B cell (primary cell): ENCODE data around the gene DNAH11. TPM values are rescaled to one million over a fixed set of nuclear protein-coding genes. Genes with fewer than 3 reads are reported as not detected.
"Not testable (repeated sequence)": the region's sequence is repeated elsewhere in the genome, so short reads cannot be mapped to it uniquely, and the experiment has no call there.

ENCODE experiments used
- ATAC-seq: fragments of 200-7000 bp; cut with Tn5 transposase; one replicate; pipeline ENCODE4 v1.10.0; 2021; ENCODE audit warnings: low read depth, mild to moderate bottlenecking, moderate number of reproducible peaks, moderate library complexity
- CTCF ChIA-PET: fragments of 350-600 bp; sonication (Branson Sonifier 250); formaldehyde crosslinking; loops from one replicate; lab custom pipeline; 2021; ENCODE audit warnings: antibody characterized with exemption, inconsistent platforms; lab: Charles Lee
- POLR2A ChIA-PET: fragments of 350-600 bp; sonication (Branson Sonifier 250); formaldehyde crosslinking; loops from one replicate; lab custom pipeline; 2021; ENCODE audit warnings: antibody characterized with exemption; lab: Charles Lee
- DNase-seq: peaks from one replicate; pipeline ENCODE4 v3.0.0; 2013
- H2AFZ ChIP-seq: 2 replicates; pipeline ENCODE4 v1.6.1; 2012; ENCODE audit warnings: mild to moderate bottlenecking, low read depth, low read length; ENCODE audit not compliant: insufficient read depth, poor library complexity, severe bottlenecking
- H3K27ac ChIP-seq, 2 donors: 1 replicate in 1 of 2; 2 replicates in 1 of 2; pipeline ENCODE4 v1.5.1; 2012 to 2013; ENCODE audit warnings: low read length in 2 of 2, mild to moderate bottlenecking in 2 of 2, moderate library complexity in 1 of 2
- H3K27me3 ChIP-seq, 4 experiments: fragments of 200-600 bp in 1 of 4; sonication (generic) in 1 of 4; replicated peaks in 1 of 4; 1 replicate in 2 of 4; 2 replicates in 2 of 4; pipeline versions ENCODE4 v1.6.1 to v1.7.0; 2013 to 2016; ENCODE audit warnings: low read length in 3 of 4, mild to moderate bottlenecking in 2 of 4, mixed read lengths in 1 of 4, moderate library complexity in 1 of 4; ENCODE audit not compliant: insufficient read depth in 4 of 4, control insufficient read depth in 3 of 4; ENCODE audit errors: control extremely low read depth in 1 of 4
- H3K36me3 ChIP-seq, 2 experiments: replicated peaks in 1 of 2; 1 replicate in 1 of 2; 2 replicates in 1 of 2; pipeline versions ENCODE4 v1.6.1 to v1.7.1; 2013; ENCODE audit warnings: low read length in 1 of 2; ENCODE audit not compliant: insufficient read depth in 2 of 2, control insufficient read depth in 1 of 2; ENCODE audit errors: control extremely low read depth in 1 of 2, extremely low read depth in 1 of 2
- H3K4me1 ChIP-seq, 2 donors: fragments of 200-600 bp in 1 of 2; sonication (generic) in 1 of 2; 1 replicate in 1 of 2; 2 replicates in 1 of 2; pipeline versions ENCODE4 v1.5.1 to v1.6.1; 2013 to 2017; ENCODE audit warnings: low read length in 2 of 2; ENCODE audit not compliant: control insufficient read depth in 2 of 2, insufficient read depth in 2 of 2
- H3K4me2 ChIP-seq: replicated peaks from 2 replicates; pipeline ENCODE3; 2012; ENCODE audit warnings: mild to moderate bottlenecking, low read depth, low read length; ENCODE audit not compliant: poor library complexity, severe bottlenecking
- H3K4me3 ChIP-seq, 5 experiments: fragments of 200-600 bp in 1 of 5; sonication (generic) in 1 of 5; 1 replicate in 3 of 5; 2 replicates in 2 of 5; pipeline versions ENCODE4 v1.5.1 to v1.7.0; 2011 to 2016; ENCODE audit warnings: low read length in 4 of 5, mild to moderate bottlenecking in 4 of 5, low read depth in 2 of 5, control low read depth in 1 of 5, moderate library complexity in 1 of 5; ENCODE audit not compliant: insufficient read depth in 1 of 5; ENCODE audit errors: control extremely low read depth in 1 of 5, extremely low read depth in 1 of 5
- H3K79me2 ChIP-seq: fragments of 200-600 bp; sonication (generic); one replicate; pipeline ENCODE4 v1.6.0; 2016; ENCODE audit warnings: low read length; ENCODE audit not compliant: control insufficient read depth, insufficient read depth
- H3K9ac ChIP-seq: fragments of 200-600 bp; sonication (generic); 2 replicates; pipeline ENCODE4 v1.6.1; 2017; ENCODE audit warnings: mild to moderate bottlenecking, low read length, moderate library complexity
- H3K9me3 ChIP-seq, 3 donors: one replicate each; pipeline versions ENCODE4 v1.6.1 to v1.7.1; 2013; ENCODE audit warnings: low read length in 2 of 3; ENCODE audit not compliant: control insufficient read depth in 2 of 3, insufficient read depth in 1 of 3; ENCODE audit errors: control extremely low read depth in 1 of 3
- H4K20me1 ChIP-seq: 2 replicates; pipeline ENCODE4 v1.6.0; 2012; ENCODE audit warnings: mild to moderate bottlenecking, low read length; ENCODE audit not compliant: insufficient read depth, control insufficient read depth, poor library complexity, severe bottlenecking
- H3K27ac Mint-ChIP-seq: one replicate; pipeline ENCODE4 v1.8.0; 2021; ENCODE audit warnings: mixed read lengths
- H3K27me3 Mint-ChIP-seq: one replicate; pipeline ENCODE4 v1.8.0; 2021; ENCODE audit warnings: mixed read lengths
- H3K4me1 Mint-ChIP-seq: one replicate; pipeline ENCODE4 v1.8.0; 2021; ENCODE audit warnings: mixed read lengths
- H3K4me3 Mint-ChIP-seq: one replicate; pipeline ENCODE4 v1.8.0; 2021; ENCODE audit warnings: mixed read lengths
- H3K9me3 Mint-ChIP-seq: one replicate; pipeline ENCODE4 v1.8.0; 2022; ENCODE audit warnings: mixed read lengths; ENCODE audit not compliant: insufficient read depth
- WGBS: methylation state at CpG from one replicate; pipeline ENCODE4 v1.1.5; 2013; ENCODE audit warnings: missing lambda C conversion rate; ENCODE audit not compliant: insufficient coverage; 5-methylcytosine and 5-hydroxymethylcytosine counted together
- intact Hi-C: fragments of 100-400 bp; cut with micrococcal nuclease; formaldehyde crosslinking; loops from one replicate; pipeline ENCODE4 v1.10.0; 2022
- polyA plus RNA-seq: library from polyadenylated mRNA; depleted of rRNA; stranded (reverse); fragments of >200 nt; gene quantifications from 2 replicates; pipeline ENCODE4 v1.2.3, GENCODE V29; 2012
- total RNA-seq, 2 donors: library from RNA; stranded (reverse); fragments of 120-200 nt in 1 of 2; gene quantifications; 1 replicate in 1 of 2; 2 replicates in 1 of 2; pipeline versions ENCODE4 v1.2.3 to v1.2.4, GENCODE V29; 2013 to 2022

The DNAH11 gene
- total and polyA plus RNA-seq, 2 donors (not counting 1 experiment from before 2014, with no cell fraction given): not detected

DNA sequence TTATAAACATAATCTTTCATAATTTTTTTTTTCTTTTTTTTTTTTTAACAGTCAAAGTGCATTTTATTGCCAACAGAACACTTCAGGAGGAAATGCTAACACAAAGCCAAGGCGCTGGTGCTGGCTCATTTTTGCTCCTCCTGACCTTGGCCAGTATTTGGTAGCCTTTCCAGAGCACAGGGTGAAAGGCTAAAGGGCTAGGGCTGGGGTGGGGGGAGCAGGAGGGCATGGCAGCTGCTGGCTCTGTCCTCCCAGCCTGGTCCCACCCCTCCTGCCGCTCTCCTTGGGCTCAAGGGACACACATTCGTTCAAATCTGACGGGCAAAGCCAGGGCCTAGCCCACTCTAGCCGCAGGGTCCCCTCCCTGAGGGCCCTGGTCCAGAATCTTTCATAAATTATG is 148.3 kb downstream of the DNAH11 start:
- intact Hi-C loops: not testable (repeated sequence)

DNA sequence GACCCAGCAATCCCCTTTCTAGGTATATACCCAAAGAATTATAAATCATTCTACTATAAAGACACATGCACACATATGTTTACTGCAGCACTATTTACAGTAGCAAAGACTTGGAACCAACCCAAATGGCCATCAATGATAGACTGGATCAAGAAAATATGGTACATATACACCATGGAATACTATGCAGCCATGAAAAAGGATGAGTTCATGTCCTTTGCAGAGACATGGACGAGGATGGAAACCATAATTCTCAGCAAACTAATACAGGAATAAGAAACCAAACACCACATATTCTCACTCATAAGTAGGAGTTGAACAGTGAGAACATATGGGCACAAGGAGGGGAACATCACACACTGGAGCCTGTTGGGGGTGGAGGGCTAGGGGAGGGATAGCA is 157.7 kb downstream of the DNAH11 start:
- H2AFZ ChIP-seq, H3K27ac ChIP-seq, H3K4me1 ChIP-seq, intact Hi-C loops, H3K9me3 ChIP-seq, H3K9ac ChIP-seq, H3K9me3 Mint-ChIP-seq, ATAC-seq, H3K4me2 ChIP-seq, H3K4me3 Mint-ChIP-seq, POLR2A ChIA-PET, H3K79me2 ChIP-seq, H3K27me3 ChIP-seq, H3K4me3 ChIP-seq, DNase-seq, H3K4me1 Mint-ChIP-seq, H3K36me3 ChIP-seq, H3K27ac Mint-ChIP-seq, CTCF ChIA-PET, H4K20me1 ChIP-seq: not testable (repeated sequence)
- H3K27me3 Mint-ChIP-seq: peaks cover 22% of the 10 kb centered on the region
- no CpG with 5 or more reads among the region's 1 CpG for WGBS

More for the DNA sequence above, 148.3 kb downstream of the DNAH11 start:
- H3K4me3 ChIP-seq, ATAC-seq, CTCF ChIA-PET, H3K27ac ChIP-seq, H3K4me1 Mint-ChIP-seq, H3K36me3 ChIP-seq, DNase-seq, H2AFZ ChIP-seq, H4K20me1 ChIP-seq, POLR2A ChIA-PET, H3K27ac Mint-ChIP-seq, H3K79me2 ChIP-seq, H3K9me3 Mint-ChIP-seq, H3K9me3 ChIP-seq, H3K9ac ChIP-seq, H3K27me3 ChIP-seq, H3K4me1 ChIP-seq, H3K4me3 Mint-ChIP-seq, H3K4me2 ChIP-seq: not testable (repeated sequence)
- no CpG with 5 or more reads among the region's 5 CpGs for WGBS
- H3K27me3 Mint-ChIP-seq: peaks cover 10% of the 10 kb centered on the region
